GM12801 (cell line): ENCODE data around the gene ANO7.

Source experiments
- CTCF ChIP-seq: IDR thresholded peaks from one replicate; pipeline ENCODE4 v1.5.1; 2011; ENCODE audit warnings: control low read depth; ENCODE audit not compliant: insufficient read length; ENCODE audit errors: extremely low read depth

Gene ANO7

DNA sequence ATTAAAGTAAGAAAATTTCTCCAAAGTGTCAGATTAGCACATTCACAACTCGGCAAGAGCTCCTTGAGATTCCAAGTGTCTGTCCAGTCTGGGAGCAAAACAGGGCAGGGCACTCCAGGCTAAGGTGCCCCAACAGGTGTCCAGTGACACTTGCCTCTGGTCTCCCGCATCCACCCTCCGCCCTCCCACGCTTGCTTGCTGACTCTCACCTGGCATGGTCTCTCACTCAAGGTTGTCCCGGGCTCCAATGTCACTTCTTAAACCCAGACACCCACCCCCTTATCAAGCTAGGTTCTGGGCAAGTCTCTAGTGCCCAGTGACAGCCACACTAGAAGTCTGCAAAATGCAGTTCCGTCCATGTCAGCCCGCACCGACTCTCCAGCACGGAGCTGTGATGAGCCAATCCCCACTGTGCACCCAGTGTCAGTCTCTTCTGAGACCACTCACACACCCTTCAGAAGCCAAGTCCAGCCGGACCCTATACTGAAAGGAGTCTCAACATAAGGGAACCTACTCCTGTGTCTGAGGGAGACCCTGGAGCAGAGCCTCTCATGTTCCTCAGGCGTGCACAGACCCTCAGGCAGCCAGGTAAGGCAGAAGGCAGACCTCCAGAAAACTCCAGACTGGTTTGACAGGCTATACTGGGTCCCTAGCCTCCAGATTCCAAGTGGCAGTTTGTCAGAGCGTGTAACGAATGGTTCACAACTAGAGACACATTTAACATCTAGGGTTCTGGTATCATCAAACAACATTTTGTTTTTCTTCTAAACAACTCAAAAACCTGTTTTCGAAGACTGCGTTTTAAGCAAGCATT lies 81.4 kb downstream of the ANO7 start:
- no peak for TF ChIP-seq CTCF

DNA sequence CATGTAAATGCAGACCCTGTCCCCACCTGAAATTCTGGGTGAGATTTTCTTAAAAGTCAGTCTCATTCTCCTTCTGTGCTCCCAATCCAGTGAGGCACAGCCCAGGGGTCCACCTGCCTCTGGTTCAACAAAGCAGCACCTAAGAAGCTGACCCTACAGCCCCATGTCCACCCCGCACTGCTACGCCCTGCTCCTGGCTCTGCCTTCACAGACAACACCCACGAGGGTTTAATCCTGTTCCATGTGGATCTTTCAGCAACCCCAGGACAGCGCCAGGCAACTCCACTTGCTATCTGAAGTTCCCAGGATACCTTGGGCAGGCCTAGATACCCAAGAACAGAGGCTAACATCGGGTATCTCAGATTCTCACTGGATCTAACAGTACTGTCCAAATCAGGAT lies 82.1 kb downstream of the ANO7 start:
- no peak for TF ChIP-seq CTCF

DNA sequence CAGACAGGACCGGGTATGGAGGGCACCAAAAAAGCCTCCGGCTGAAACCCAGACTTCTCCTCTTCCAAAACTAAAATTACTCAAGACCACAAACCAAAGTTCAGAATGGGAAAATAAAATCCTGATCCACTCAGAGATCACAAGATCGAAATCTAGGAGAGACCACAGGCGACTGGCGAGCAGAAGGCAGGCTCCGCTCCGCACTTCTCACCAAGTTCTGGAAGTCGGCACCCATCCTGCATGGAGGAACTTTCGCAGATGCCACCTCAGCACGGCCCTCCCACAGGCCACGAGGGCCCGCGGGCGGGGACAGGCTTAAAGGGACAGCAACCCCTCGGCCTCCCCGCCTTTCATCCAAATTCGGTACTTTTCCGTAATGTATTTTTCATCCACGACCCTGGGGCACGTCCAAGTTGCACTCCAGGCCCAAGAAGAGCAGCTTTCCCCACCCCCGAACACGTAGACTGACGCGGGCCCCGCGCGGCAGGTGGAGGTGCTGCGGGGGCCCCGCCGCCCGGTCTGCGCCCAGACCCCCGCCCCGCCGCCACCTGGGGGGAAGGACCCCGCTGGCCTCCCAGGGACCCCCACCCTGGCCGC lies 83.3 kb downstream of the ANO7 start:
- no peak for TF ChIP-seq CTCF

GRCh38 chr2:241272303-241273209 lies 84.1 kb downstream of the ANO7 start:
- no peak for TF ChIP-seq CTCF

DNA sequence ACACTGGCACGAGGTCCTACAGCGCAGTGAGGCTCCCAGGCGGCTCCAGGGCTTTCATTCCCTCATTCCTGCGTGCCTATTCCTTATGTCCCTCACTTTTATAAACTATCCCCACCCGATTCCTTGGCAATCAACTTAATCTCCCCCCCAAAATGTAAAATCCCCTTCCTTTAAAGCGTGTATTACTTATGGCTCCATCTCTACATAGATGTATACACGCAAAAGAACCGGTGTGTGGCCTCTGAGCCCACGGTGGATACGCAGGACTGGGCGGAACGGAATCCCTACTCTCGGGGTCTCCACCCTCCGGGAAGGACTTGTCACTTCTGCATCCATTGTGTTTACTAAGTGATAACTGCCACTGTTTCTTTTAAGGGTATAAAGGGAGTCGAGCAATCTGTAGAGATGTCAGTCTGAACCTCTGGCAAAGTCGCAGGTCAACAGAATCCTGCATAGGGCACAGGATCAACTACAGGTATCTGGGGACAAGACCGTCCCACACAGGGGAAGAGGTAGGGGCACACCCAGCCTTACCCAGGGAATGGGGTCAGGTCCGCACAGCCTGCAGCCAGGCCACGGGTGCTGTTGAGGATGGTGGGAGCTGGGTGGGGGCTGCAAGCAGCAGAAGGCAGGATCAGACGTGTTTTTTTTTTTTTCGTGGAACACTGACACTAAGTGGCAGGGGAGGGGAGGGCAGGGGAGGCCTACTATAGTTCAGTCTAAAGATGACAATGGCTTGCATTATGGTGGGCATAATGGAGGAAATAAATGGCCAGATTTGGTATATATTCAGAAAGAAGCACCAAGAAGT lies 84.9 kb downstream of the ANO7 start:
- TF ChIP-seq CTCF: no peak

DNA sequence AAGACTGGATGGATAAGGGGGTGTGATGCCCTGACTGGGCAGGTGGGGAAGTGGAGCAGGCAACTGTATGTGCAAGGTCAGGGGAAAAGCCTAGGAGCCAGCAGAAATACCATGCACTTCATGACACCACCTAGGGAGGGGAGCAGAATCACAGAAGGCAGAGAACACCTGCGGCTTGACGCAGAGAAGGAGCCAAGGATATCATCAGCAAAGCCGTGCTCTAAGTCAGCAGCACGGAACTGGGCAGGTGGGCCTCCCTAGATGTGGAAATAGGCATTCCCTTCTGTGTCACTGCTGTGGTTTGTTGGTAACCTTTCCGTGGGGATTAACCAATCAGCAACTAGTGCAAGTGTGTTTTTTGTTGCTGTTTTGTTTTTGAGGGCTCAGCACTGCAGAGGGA lies 85.7 kb downstream of the ANO7 start:
- TF ChIP-seq CTCF: no peak
